ENCODE data around the gene CDC14B.

DNA sequence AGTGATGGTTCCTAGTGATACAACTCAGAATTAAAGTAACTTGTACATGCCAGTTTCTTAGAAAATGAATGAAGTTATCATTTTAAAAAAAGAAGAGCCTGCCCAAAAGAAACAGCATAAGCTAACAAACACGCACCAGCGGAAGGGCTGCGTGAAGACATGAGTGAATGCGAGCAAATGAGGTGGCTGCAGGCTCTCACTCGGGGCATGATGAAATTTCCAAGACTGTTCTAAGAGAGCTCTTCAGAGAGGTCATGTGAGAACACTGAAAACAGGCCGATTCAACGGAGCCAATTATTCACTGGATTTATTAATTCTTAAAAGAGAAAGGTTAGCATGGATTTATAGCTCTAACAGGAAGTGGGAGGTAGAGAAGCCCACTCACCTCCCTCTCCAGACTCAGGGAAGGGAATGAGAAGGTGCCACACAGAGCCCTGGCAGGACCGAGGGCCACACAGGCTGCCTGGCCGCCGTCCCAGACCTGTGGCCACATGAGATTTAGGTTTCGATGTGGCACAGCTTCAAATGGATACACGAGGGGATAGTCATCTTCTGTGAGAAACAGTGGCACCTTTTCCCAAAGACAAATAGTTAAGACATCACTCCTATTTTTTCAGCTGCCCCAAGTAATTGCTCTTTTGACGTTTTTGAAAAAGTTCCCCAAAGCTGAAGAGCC is 114.2 kb downstream of the CDC14B start:
- TF ChIP-seq ZNF384 (IDR thresholded peaks at IDR 0.05) (no peak), TARDBP (IDR thresholded peaks at IDR 0.05) (no peak), L3MBTL2 (conservative IDR thresholded peaks at IDR 0.05) (no peak), FOXM1 (IDR thresholded peaks at IDR 0.05; ENCODE audit: borderline replicate concordance) (no peak), FOXA1 (IDR thresholded peaks at IDR 0.05) (no peak), ELF4 (IDR thresholded peaks at IDR 0.05) (no peak), SP1 (IDR thresholded peaks at IDR 0.05) (no peak), BHLHE40 (IDR thresholded peaks at IDR 0.05; ENCODE audit: borderline replicate concordance) (no peak), ARNT (IDR thresholded peaks at IDR 0.05) (no peak), FOXK2 (IDR thresholded peaks at IDR 0.05) (no peak), SUZ12 (IDR thresholded peaks at IDR 0.05) (no peak)
- TF ChIP-seq, protein P1, sequence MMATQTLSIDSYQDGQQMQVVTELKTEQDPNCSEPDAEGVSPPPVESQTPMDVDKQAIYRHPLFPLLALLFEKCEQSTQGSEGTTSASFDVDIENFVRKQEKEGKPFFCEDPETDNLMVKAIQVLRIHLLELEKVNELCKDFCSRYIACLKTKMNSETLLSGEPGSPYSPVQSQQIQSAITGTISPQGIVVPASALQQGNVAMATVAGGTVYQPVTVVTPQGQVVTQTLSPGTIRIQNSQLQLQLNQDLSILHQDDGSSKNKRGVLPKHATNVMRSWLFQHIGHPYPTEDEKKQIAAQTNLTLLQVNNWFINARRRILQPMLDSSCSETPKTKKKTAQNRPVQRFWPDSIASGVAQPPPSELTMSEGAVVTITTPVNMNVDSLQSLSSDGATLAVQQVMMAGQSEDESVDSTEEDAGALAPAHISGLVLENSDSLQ (IDR thresholded peaks at IDR 0.05), result no peak

Data from HEK293T (cell line).